ENCODE measurements around the gene SUFU. TPM values are rescaled to one million over a fixed set of nuclear protein-coding genes. Genes with fewer than 3 reads are reported as not detected.

Gene SUFU
- total and polyA plus RNA-seq, 4 donors, result 1.8 to 3.8 (median 2.9) TPM

GRCh38 chr10:102608487-102608886 is 104.7 kb downstream of the SUFU start:
- Histone ChIP-seq H3K27me3 (ENCODE audit: control insufficient read depth in 4 of 4, insufficient read depth in 4 of 4, low read length in 3 of 4) (no peaks in the 10 kb centered on the region), H3K36me3 (ENCODE audit: control insufficient read depth in 4 of 4, insufficient read depth in 3 of 4, low read depth in 1 of 4, low read length in 3 of 4) (peaks cover 0 to 5% (median 2%) of the 10 kb centered on the region in 4 donors), H3K4me1 (ENCODE audit: control insufficient read depth in 4 of 4, insufficient read depth in 4 of 4, low read length in 3 of 4) (peaks cover 0 to 4% (median under 1%) of the 10 kb centered on the region in 4 donors), H3K9ac (ENCODE audit: low read depth in 1 of 2, low read length in 2 of 2) (no peak overlapping the region), H3K27ac (ENCODE audit: low read depth in 1 of 2, low read length in 2 of 2) (no peak overlapping the region), H3K4me3 (ENCODE audit: low read depth in 1 of 3, low read length in 3 of 3) (no peak overlapping the region), H3K9me3 (ENCODE audit: control insufficient read depth in 4 of 4, low read length in 3 of 4) (no peaks in the 10 kb centered on the region)
- DNase-seq (ENCODE audit: low spot score), result no peak
- TF ChIP-seq YY1 (IDR thresholded peaks at IDR 0.05), result no peak
- 81% methylated on average over 2 of the region's 2 CpGs for WGBS

DNA sequence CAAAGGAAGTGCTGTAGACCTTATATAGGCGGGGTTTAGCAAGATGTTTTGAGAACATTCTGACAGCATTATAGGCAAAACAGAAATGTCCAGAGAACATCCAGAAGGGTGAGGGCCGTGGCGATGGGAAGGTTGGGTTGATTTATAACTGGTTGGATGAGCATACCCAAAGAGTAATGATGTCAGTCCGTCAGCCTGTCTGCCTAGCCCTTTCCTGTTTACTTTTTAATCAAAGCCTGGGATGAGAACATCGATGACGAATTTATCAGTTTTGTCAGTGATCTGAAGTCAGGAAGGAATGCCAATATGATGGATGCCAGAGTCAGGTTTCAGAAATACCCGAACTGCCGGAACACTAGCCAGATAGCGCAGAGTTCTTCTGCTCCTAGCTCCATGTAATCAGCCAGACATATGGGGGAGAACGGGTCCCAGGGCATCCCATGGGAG is 106.7 kb downstream of the SUFU start:
- H3K4me1 ChIP-seq (ENCODE audit: control insufficient read depth in 4 of 4, insufficient read depth in 4 of 4, low read length in 3 of 4), result peaks cover 0 to 4% (median under 1%) of the 10 kb centered on the region in 4 donors
- TF ChIP-seq FOXA1 (IDR thresholded peaks at IDR 0.05), result no peak
- TF ChIP-seq SP1 (IDR thresholded peaks at IDR 0.05), result no peak
- TF ChIP-seq ZBTB33 (IDR thresholded peaks at IDR 0.05), result no peak
- TF ChIP-seq, protein P1, sequence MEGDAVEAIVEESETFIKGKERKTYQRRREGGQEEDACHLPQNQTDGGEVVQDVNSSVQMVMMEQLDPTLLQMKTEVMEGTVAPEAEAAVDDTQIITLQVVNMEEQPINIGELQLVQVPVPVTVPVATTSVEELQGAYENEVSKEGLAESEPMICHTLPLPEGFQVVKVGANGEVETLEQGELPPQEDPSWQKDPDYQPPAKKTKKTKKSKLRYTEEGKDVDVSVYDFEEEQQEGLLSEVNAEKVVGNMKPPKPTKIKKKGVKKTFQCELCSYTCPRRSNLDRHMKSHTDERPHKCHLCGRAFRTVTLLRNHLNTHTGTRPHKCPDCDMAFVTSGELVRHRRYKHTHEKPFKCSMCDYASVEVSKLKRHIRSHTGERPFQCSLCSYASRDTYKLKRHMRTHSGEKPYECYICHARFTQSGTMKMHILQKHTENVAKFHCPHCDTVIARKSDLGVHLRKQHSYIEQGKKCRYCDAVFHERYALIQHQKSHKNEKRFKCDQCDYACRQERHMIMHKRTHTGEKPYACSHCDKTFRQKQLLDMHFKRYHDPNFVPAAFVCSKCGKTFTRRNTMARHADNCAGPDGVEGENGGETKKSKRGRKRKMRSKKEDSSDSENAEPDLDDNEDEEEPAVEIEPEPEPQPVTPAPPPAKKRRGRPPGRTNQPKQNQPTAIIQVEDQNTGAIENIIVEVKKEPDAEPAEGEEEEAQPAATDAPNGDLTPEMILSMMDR (IDR thresholded peaks at IDR 0.05; ENCODE audit: low read depth, low read length, missing input control), result no peak
- no peak for TF ChIP-seq YY1 (IDR thresholded peaks at IDR 0.05)
- TF ChIP-seq, protein P2, sequence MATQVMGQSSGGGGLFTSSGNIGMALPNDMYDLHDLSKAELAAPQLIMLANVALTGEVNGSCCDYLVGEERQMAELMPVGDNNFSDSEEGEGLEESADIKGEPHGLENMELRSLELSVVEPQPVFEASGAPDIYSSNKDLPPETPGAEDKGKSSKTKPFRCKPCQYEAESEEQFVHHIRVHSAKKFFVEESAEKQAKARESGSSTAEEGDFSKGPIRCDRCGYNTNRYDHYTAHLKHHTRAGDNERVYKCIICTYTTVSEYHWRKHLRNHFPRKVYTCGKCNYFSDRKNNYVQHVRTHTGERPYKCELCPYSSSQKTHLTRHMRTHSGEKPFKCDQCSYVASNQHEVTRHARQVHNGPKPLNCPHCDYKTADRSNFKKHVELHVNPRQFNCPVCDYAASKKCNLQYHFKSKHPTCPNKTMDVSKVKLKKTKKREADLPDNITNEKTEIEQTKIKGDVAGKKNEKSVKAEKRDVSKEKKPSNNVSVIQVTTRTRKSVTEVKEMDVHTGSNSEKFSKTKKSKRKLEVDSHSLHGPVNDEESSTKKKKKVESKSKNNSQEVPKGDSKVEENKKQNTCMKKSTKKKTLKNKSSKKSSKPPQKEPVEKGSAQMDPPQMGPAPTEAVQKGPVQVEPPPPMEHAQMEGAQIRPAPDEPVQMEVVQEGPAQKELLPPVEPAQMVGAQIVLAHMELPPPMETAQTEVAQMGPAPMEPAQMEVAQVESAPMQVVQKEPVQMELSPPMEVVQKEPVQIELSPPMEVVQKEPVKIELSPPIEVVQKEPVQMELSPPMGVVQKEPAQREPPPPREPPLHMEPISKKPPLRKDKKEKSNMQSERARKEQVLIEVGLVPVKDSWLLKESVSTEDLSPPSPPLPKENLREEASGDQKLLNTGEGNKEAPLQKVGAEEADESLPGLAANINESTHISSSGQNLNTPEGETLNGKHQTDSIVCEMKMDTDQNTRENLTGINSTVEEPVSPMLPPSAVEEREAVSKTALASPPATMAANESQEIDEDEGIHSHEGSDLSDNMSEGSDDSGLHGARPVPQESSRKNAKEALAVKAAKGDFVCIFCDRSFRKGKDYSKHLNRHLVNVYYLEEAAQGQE (IDR thresholded peaks at IDR 0.05), result no peak
- TF ChIP-seq HNF4A (conservative IDR thresholded peaks at IDR 0.05), result no peak
- TF ChIP-seq RAD21 (IDR thresholded peaks at IDR 0.05), result no peak
- TF ChIP-seq, protein P3, sequence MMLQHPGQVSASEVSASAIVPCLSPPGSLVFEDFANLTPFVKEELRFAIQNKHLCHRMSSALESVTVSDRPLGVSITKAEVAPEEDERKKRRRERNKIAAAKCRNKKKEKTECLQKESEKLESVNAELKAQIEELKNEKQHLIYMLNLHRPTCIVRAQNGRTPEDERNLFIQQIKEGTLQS (IDR thresholded peaks at IDR 0.05), result no peak
- TF ChIP-seq HNF4G (IDR thresholded peaks at IDR 0.05), result no peak
- TF ChIP-seq, protein P4, sequence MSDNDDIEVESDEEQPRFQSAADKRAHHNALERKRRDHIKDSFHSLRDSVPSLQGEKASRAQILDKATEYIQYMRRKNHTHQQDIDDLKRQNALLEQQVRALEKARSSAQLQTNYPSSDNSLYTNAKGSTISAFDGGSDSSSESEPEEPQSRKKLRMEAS (IDR thresholded peaks at IDR 0.05), result no peak
- no peaks in the 10 kb centered on the region for H3K36me3 ChIP-seq (ENCODE audit: control insufficient read depth in 4 of 4, insufficient read depth in 3 of 4, low read depth in 1 of 4, low read length in 3 of 4)
- no peak for DNase-seq (ENCODE audit: low spot score)
- no peaks in the 10 kb centered on the region for H3K9me3 ChIP-seq (ENCODE audit: control insufficient read depth in 4 of 4, low read length in 3 of 4)
- WGBS, result 86% methylated on average over 10 of the region's 10 CpGs
- no peak overlapping the region for H3K27ac ChIP-seq (ENCODE audit: low read depth in 1 of 2, low read length in 2 of 2)
- no peak overlapping the region for H3K9ac ChIP-seq (ENCODE audit: low read depth in 1 of 2, low read length in 2 of 2)
- H3K27me3 ChIP-seq (ENCODE audit: control insufficient read depth in 4 of 4, insufficient read depth in 4 of 4, low read length in 3 of 4), result no peaks in the 10 kb centered on the region
- no peak overlapping the region for H3K4me3 ChIP-seq (ENCODE audit: low read depth in 1 of 3, low read length in 3 of 3)
